ENCODE data around the gene ERC2.

Gene ERC2

GRCh38 chr3:56207922-56208321, 260.3 kb downstream of the ERC2 start:
- H3K27ac ChIP-seq, result no peak overlapping the region
- no peak for TF ChIP-seq CTCF (IDR thresholded peaks at IDR 0.05)
- no peak for TF ChIP-seq ZFX (IDR thresholded peaks at IDR 0.05; ENCODE audit: borderline replicate concordance)

GRCh38 chr3:56205406-56205805, 262.9 kb downstream of the ERC2 start:
- no peak overlapping the region for H3K27ac ChIP-seq
- TF ChIP-seq ZFX (IDR thresholded peaks at IDR 0.05; ENCODE audit: borderline replicate concordance) (no peak), CTCF (IDR thresholded peaks at IDR 0.05) (no peak)

- no peak overlapping the region for H3K27ac ChIP-seq
- TF ChIP-seq ZFX (IDR thresholded peaks at IDR 0.05; ENCODE audit: borderline replicate concordance) (no peak), CTCF (IDR thresholded peaks at IDR 0.05) (no peak)
These were observed 265.3 kb downstream of the ERC2 start for GRCh38 chr3:56202997-56203396.

GRCh38 chr3:56201407-56201806, 266.9 kb downstream of the ERC2 start:
- H3K27ac ChIP-seq, result no peak overlapping the region
- no peak for TF ChIP-seq ZFX (IDR thresholded peaks at IDR 0.05; ENCODE audit: borderline replicate concordance)
- TF ChIP-seq CTCF (IDR thresholded peaks at IDR 0.05), result no peak

GRCh38 chr3:56200251-56200650, 268.0 kb downstream of the ERC2 start:
- no peak for TF ChIP-seq ZFX (IDR thresholded peaks at IDR 0.05; ENCODE audit: borderline replicate concordance)
- no peak for TF ChIP-seq CTCF (IDR thresholded peaks at IDR 0.05)
- no peak overlapping the region for H3K27ac ChIP-seq

- no peak for TF ChIP-seq ZFX (IDR thresholded peaks at IDR 0.05; ENCODE audit: borderline replicate concordance)
- no peak for TF ChIP-seq CTCF (IDR thresholded peaks at IDR 0.05)
- H3K27ac ChIP-seq, result no peak overlapping the region
These were observed 270.3 kb downstream of the ERC2 start for GRCh38 chr3:56197991-56198390.

- H3K27ac ChIP-seq, result no peak overlapping the region
- TF ChIP-seq CTCF (IDR thresholded peaks at IDR 0.05), result no peak
- TF ChIP-seq ZFX (IDR thresholded peaks at IDR 0.05; ENCODE audit: borderline replicate concordance), result no peak
These were observed 270.9 kb downstream of the ERC2 start for GRCh38 chr3:56197259-56197965.

Data from 22Rv1 (cell line).